Astrocyte (in vitro differentiated cells and primary cell): Measurements from ENCODE around the gene NPB.

ENCODE experiments used
- CTCF ChIP-seq: IDR thresholded peaks from 2 replicates; pipeline ENCODE4 v1.5.1; 2011; ENCODE audit warnings: low read depth, mild to moderate bottlenecking, inconsistent platforms, low read length, moderate library complexity; ENCODE audit not compliant: insufficient read depth
- EZH2 ChIP-seq: IDR thresholded peaks from 2 replicates; pipeline ENCODE4 v1.6.1; 2012; ENCODE audit warnings: mild to moderate bottlenecking, low read length, inconsistent platforms; ENCODE audit not compliant: insufficient read depth

- TF ChIP-seq CTCF (no peak), EZH2 (no peak)
These were observed 30.4 kb upstream of the NPB start for GRCh38 chr17:81871387-81872230.
